ENCODE results near the gene ZNF474.

- TF ChIP-seq POLR2A (IDR thresholded peaks at IDR 0.05; ENCODE audit: low read depth, low read length) (no peak), CTCF (conservative IDR thresholded peaks at IDR 0.05; ENCODE audit: low read depth, low read length) (no peak), ELK1 (IDR thresholded peaks at IDR 0.05; ENCODE audit: borderline replicate concordance, low read depth, low read length) (no peak), RAD21 (IDR thresholded peaks at IDR 0.05; ENCODE audit: low read length) (no peak), USF2 (IDR thresholded peaks at IDR 0.05; ENCODE audit: low read depth, low read length) (no peak), RCOR1 (IDR thresholded peaks at IDR 0.05; ENCODE audit: insufficient replicate concordance, low read length) (no peak), NFE2L2 (IDR thresholded peaks at IDR 0.05; ENCODE audit: low read depth, low read length) (no peak), CHD1 (IDR thresholded peaks at IDR 0.05; ENCODE audit: low read depth, low read length) (no peak), FOS (IDR thresholded peaks at IDR 0.05; ENCODE audit: low read depth, low read length) (no peak)
These were observed 26.5 kb upstream of the ZNF474 start for GRCh38 chr5:122102825-122103224.
